Measurements from ENCODE around the gene LAMB2.

DNA sequence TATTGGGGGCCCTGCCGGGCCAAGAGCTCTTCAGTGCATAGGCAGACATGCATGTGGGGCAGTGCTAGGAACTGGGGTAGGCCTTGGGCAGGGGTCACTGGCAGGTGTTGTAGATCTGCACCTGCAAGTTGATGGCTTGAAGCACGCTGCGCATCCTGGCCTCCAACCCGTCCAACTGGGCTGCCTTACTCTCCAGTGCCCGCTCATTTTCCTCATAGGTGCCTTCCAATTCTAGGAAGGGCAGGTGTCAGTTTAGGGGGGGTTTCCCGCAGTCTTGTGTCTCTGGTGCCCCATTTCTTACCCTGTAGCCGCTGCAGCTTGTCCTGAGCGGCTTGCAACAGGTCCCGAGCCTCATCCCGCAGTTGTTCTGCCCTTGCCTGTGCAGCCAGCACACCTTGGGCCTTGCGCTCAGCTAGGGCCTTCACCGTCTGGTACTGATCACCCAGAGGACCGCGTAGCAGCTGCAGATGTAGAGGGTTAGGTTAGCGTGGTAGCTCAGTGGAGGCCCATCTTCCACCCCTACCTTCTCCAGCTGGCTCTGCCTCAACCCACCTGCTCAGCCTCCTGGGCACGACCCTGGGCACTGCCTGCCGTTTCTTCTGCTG is 11.6 kb downstream of the LAMB2 start:
- no peak for TF ChIP-seq POLR2AphosphoS5 (IDR thresholded peaks at IDR 0.05; ENCODE audit: borderline replicate concordance, low read depth, low read length)
- TF ChIP-seq EZH2 (IDR thresholded peaks at IDR 0.05): no peak

All from SK-N-MC (cell line).